Muscle layer of colon (tissue), 2 donors: Measurements from ENCODE around the gene NEGR1.
"Not testable (repeated sequence)": the region's sequence is repeated elsewhere in the genome, so short reads cannot be mapped to it uniquely, and the experiment has no call there.

Experiments used
- H3K27ac ChIP-seq: one replicate; pipeline ENCODE4 v1.7.0; 2013; ENCODE audit warnings: low read depth, mild to moderate bottlenecking, low read length, moderate library complexity
- H3K27me3 ChIP-seq, 2 donors: one replicate each; pipeline ENCODE4 v1.7.0; 2013; ENCODE audit warnings: low read length in 2 of 2, mild to moderate bottlenecking in 2 of 2; ENCODE audit not compliant: insufficient read depth in 2 of 2, control insufficient read depth in 1 of 2
- H3K36me3 ChIP-seq: one replicate; pipeline ENCODE4 v1.7.0; 2013; ENCODE audit warnings: mild to moderate bottlenecking, low read length; ENCODE audit not compliant: insufficient read depth
- H3K4me1 ChIP-seq: one replicate; pipeline ENCODE4 v1.7.0; 2013; ENCODE audit warnings: mild to moderate bottlenecking, low read length; ENCODE audit not compliant: insufficient read depth
- H3K4me3 ChIP-seq, 2 donors: one replicate each; pipeline ENCODE4 v1.7.0; 2013; ENCODE audit warnings: low read length in 2 of 2, low read depth in 1 of 2, mild to moderate bottlenecking in 1 of 2, moderate library complexity in 1 of 2
- H3K9ac ChIP-seq: one replicate; pipeline ENCODE4 v1.7.0; 2013; ENCODE audit warnings: low read length
- H3K9me3 ChIP-seq: one replicate; pipeline ENCODE4 v1.7.0; 2013; ENCODE audit warnings: mild to moderate bottlenecking, low read length
- donor health status: abdominal sarcoma.
- donor health status: Adenocarcinoma of cecum.

Gene NEGR1

GRCh38 chr1:72283022-72283306 is 625 bp upstream of the NEGR1 start:
- peak overlapping the region; percentile 59 to 83 for H3K4me3 ChIP-seq
- H3K4me1 ChIP-seq, result peaks cover 11% of the 10 kb centered on the region
- H3K9me3 ChIP-seq, result no peaks in the 10 kb centered on the region
- H3K27me3 ChIP-seq, result no peaks in the 10 kb centered on the region
- H3K27ac ChIP-seq, result peak overlapping the region; percentile 99
- H3K36me3 ChIP-seq, result no peaks in the 10 kb centered on the region
- peak overlapping the region; percentile 99 for H3K9ac ChIP-seq

- peak overlapping the region; percentile 56 for H3K9ac ChIP-seq
- peak overlapping the region; percentile 74 for H3K27ac ChIP-seq
- H3K4me1 ChIP-seq, result peaks cover 16% of the 10 kb centered on the region
- no peaks in the 10 kb centered on the region for H3K27me3 ChIP-seq
- no peaks in the 10 kb centered on the region for H3K9me3 ChIP-seq
- peak overlapping the region; percentile 59 to 95 for H3K4me3 ChIP-seq
- H3K36me3 ChIP-seq, result no peaks in the 10 kb centered on the region
Observed at GRCh38 chr1:72281637-72282270, 585 bp downstream of the NEGR1 start.

DNA sequence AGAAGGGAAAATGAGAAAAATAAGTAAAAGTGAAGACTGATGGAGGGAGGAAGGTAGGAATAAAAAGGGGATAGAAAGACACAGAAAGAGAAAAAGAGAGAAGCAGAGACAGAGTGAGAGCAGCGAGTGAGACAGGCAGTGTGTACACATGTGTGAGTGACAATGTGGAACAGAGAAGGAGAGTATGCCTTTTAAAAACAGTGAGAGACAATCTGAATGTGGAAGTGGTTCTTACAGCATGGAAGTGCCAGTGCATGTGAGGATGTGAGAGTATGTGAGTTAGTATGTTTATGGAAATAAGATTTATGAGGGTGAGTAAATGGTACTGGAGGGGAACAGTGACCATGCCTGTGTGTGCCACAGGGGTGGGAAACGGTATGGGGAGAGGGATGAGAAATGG is 1.2 kb downstream of the NEGR1 start:
- Histone ChIP-seq H3K36me3 (no peaks in the 10 kb centered on the region), H3K4me3 (peak overlapping the region in 1 of 2 donors; percentile 95), H3K9me3 (no peaks in the 10 kb centered on the region), H3K27me3 (no peaks in the 10 kb centered on the region), H3K4me1 (peaks cover 19% of the 10 kb centered on the region), H3K9ac (peak overlapping the region; percentile 56), H3K27ac (peak overlapping the region; percentile 74)

DNA sequence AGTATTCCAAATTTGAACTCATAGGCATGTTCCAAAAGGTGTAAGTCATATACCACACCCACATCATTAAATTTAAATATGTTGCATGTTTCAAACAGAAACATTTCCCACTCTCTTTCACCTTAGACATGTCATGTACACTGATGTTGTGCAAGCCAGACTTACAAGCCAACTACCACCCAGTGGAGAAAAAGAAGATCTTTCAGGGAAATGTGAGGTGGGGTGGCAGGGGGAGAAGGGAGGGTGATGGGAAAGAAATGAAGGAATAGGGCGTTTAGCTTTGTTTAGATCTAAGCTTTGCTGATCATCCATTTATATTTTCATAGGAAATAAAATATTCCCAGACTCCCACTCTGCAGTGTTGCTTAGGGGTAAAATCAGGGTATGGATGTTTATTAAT is 1.6 kb downstream of the NEGR1 start:
- Histone ChIP-seq H3K9me3 (no peaks in the 10 kb centered on the region), H3K27me3 (no peaks in the 10 kb centered on the region), H3K4me3 (peak overlapping the region in 1 of 2 donors; percentile 95), H3K4me1 (peaks cover 21% of the 10 kb centered on the region), H3K9ac (peak overlapping the region; percentile 56), H3K36me3 (no peaks in the 10 kb centered on the region), H3K27ac (peak overlapping the region; percentile 74)

GRCh38 chr1:72280131-72280530 is 2.2 kb downstream of the NEGR1 start:
- Histone ChIP-seq H3K27ac (peak overlapping the region; percentile 53), H3K36me3 (no peaks in the 10 kb centered on the region), H3K27me3 (no peaks in the 10 kb centered on the region), H3K9me3 (no peaks in the 10 kb centered on the region), H3K4me1 (peaks cover 20% of the 10 kb centered on the region), H3K4me3 (peak overlapping the region in 1 of 2 donors; percentile 54), H3K9ac (peak overlapping the region; percentile 4)

DNA sequence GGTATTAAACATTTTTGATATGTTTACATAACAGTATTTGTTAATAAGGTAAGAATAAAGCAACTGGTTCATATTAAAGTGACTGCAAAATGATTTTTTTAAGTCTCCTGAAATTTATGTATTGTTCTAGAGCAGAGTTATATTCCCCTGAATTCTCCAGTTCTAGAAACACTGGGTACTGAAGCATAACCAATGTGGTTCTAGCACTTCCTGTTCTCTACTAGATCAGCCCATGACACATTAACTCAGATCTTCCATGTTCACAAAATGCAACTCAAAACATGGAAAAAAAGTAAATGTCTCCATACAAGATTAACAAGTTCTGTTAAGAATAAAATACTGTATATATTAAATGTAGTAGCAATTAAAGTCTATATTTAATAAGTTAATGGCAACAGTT is 3.9 kb downstream of the NEGR1 start:
- peaks cover 20% of the 10 kb centered on the region for H3K4me1 ChIP-seq
- no peaks in the 10 kb centered on the region for H3K36me3 ChIP-seq
- peak overlapping the region; percentile 53 for H3K27ac ChIP-seq
- H3K9ac ChIP-seq, result no peak overlapping the region
- H3K9me3 ChIP-seq, result no peaks in the 10 kb centered on the region
- H3K4me3 ChIP-seq, result no peak overlapping the region
- no peaks in the 10 kb centered on the region for H3K27me3 ChIP-seq

DNA sequence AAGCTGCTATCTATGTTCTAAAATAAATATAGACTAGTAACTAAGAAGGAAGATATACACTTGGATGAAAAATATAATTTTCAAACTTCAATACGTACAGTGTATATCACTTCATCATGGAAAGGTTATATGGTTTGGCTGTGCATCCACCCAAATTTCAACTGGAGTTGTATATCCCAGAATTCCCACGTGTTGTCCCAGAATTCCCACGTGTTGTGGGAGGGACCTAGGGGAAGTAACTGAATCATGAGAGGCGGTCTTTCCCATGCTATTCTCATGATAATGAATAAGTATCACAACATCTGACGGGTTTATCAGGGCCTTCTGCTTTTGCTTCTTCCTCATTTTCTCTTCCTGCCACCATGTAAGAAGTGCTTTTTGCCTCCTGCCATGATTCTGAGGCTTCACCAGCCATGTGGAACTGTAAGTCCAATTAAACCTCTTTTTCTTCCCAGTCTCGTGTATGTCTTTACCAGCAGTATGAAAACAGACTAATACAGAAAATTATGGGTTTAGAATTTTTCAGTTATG is 10.7 kb downstream of the NEGR1 start:
- Histone ChIP-seq H3K27me3 (no peaks in the 10 kb centered on the region), H3K27ac (no peak overlapping the region), H3K9ac (no peak overlapping the region), H3K4me1 (peaks cover 7% of the 10 kb centered on the region), H3K36me3 (no peaks in the 10 kb centered on the region), H3K9me3 (no peaks in the 10 kb centered on the region), H3K4me3 (no peak overlapping the region)

DNA sequence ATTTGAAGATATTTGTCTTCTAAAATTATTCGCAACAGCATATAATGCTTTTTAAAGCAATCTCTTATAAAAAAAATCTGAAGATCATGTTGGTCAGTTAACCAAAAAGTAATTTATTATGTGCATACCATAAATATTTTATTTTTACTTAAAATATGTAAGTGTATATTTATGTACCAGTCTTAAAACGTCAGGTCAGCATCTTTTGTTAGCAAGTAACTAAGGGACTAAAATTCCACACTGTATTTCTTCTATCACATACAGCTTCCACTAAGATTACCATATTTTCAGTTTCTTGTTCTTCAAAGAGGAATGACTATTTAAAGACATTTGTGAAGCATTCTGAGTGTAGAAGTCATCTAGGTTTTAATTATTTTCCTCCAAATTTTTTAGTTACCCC is 19.6 kb downstream of the NEGR1 start:
- Histone ChIP-seq H3K27ac (no peak overlapping the region), H3K4me3 (no peak overlapping the region), H3K36me3 (no peaks in the 10 kb centered on the region), H3K27me3 (no peaks in the 10 kb centered on the region), H3K9ac (no peak overlapping the region), H3K4me1 (peaks cover 4% of the 10 kb centered on the region), H3K9me3 (no peaks in the 10 kb centered on the region)

GRCh38 chr1:72253132-72253531 is 29.2 kb downstream of the NEGR1 start:
- no peaks in the 10 kb centered on the region for H3K9me3 ChIP-seq
- no peak overlapping the region for H3K4me3 ChIP-seq
- H3K4me1 ChIP-seq, result no peaks in the 10 kb centered on the region
- H3K9ac ChIP-seq, result no peak overlapping the region
- H3K27ac ChIP-seq, result no peak overlapping the region
- H3K36me3 ChIP-seq, result no peaks in the 10 kb centered on the region
- H3K27me3 ChIP-seq, result no peaks in the 10 kb centered on the region

DNA sequence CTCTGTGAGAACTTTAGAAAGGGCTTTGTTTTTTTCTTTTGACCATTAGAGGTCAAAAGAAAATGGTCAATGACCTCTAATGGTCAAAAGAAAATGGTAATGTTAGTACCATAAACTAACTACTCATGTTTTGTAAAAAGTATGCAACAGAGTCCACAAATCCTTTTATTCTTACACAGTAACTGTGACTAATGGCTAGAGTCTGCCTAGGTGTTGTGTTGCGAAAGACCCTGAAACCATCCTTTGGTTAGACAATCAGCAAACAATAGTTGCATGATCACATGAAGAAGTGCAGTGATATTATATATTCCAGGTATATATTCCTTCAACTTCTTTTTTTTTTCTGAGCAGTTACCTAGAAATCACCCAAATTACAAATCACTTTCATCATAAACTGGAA is 40.9 kb downstream of the NEGR1 start:
- H3K9ac ChIP-seq, result no peak overlapping the region
- H3K4me1 ChIP-seq, result no peaks in the 10 kb centered on the region
- no peak overlapping the region for H3K4me3 ChIP-seq
- H3K9me3 ChIP-seq, result no peaks in the 10 kb centered on the region
- H3K27ac ChIP-seq, result no peak overlapping the region
- no peaks in the 10 kb centered on the region for H3K27me3 ChIP-seq
- H3K36me3 ChIP-seq, result no peaks in the 10 kb centered on the region

GRCh38 chr1:72235931-72236330 is 46.4 kb downstream of the NEGR1 start:
- H3K9me3 ChIP-seq, H3K27ac ChIP-seq: not testable (repeated sequence)

DNA sequence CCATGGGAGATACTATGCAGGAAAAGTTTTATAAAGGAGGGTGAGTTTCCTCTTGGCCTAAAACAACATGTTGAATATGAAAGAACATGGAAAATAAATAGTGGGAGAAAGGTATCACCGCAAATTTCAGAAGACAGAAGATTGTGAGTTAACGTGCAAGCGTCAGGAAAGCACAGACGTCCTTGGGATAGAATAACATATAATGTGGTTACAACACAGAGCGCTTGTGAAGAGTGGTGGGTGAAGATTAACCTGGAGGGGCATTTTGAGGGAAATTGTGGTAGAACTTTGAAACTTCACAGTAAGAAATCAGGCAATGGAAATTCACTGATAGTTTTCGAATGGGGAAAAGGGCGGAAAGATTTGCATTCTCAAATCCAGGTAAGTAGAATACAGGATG is 47.3 kb downstream of the NEGR1 start:
- Histone ChIP-seq H3K36me3 (no peaks in the 10 kb centered on the region), H3K4me1 (peaks cover 11% of the 10 kb centered on the region), H3K4me3 (no peak overlapping the region)

More at GRCh38 chr1:72235931-72236330, 46.4 kb downstream of the NEGR1 start:
- not testable (repeated sequence) for H3K9ac ChIP-seq, H3K4me1 ChIP-seq, H3K4me3 ChIP-seq, H3K36me3 ChIP-seq, H3K27me3 ChIP-seq

More for the DNA sequence above, 47.3 kb downstream of the NEGR1 start:
- no peaks in the 10 kb centered on the region for H3K27me3 ChIP-seq
- H3K9ac ChIP-seq, result no peak overlapping the region
- no peak overlapping the region for H3K27ac ChIP-seq
- no peaks in the 10 kb centered on the region for H3K9me3 ChIP-seq
